HepG2 (cell line): ENCODE measurements around the gene C14orf119. TPM values are rescaled to one million over a fixed set of nuclear protein-coding genes. Genes with fewer than 3 reads are reported as not detected.

Source experiments
- ARNT2 ChIP-seq: sonication (generic); formaldehyde crosslinking; IDR thresholded peaks from 2 replicates; pipeline ENCODE4 v1.8.0; 2022; ENCODE audit warnings: mild to moderate bottlenecking, low read depth, missing genetic modification reagents, moderate library complexity
- CBFB ChIP-seq: sonication (generic); formaldehyde crosslinking; IDR thresholded peaks from 2 replicates; pipeline ENCODE4 v1.4.0; 2020; ENCODE audit warnings: missing genetic modification reagents
- HES4 ChIP-seq: sonication (generic); formaldehyde crosslinking; IDR thresholded peaks from 2 replicates; pipeline ENCODE4 v1.9.0; 2021; ENCODE audit warnings: mild to moderate bottlenecking, missing genetic modification reagents, borderline replicate concordance
- KDM2A ChIP-seq: sonication (generic); formaldehyde crosslinking; IDR thresholded peaks from 2 replicates; pipeline ENCODE4 v1.4.0; 2020; ENCODE audit warnings: low read depth, missing genetic modification reagents, borderline replicate concordance
- MED13 ChIP-seq: sonication (generic); formaldehyde crosslinking; IDR thresholded peaks from 2 replicates; pipeline ENCODE4 v1.5.0; 2020; ENCODE audit warnings: missing genetic modification reagents
- MEIS1 ChIP-seq: sonication (generic); formaldehyde crosslinking; IDR thresholded peaks from 2 replicates; pipeline ENCODE4 v1.9.0; 2021; ENCODE audit warnings: mild to moderate bottlenecking, missing genetic modification reagents, moderate library complexity, borderline replicate concordance
- MIER2 ChIP-seq: IDR thresholded peaks from 2 replicates; pipeline ENCODE4 v1.6.1; 2016; ENCODE audit warnings: missing biosample characterization, missing genetic modification reagents
- RAD51 ChIP-seq: fragments of 450-650 bp; IDR thresholded peaks from 2 replicates; pipeline ENCODE4 v1.6.1; 2016; ENCODE audit warnings: borderline replicate concordance
- SRSF1 ChIP-seq: fragments of 200-400 bp; formaldehyde crosslinking; optimal IDR thresholded peaks from 2 replicates; pipeline ENCODE3; 2017; ENCODE audit warnings: mild to moderate bottlenecking, low read depth, low read length, moderate library complexity
- TSC22D2 ChIP-seq: sonication (generic); formaldehyde crosslinking; IDR thresholded peaks from 2 replicates; pipeline ENCODE4 v1.5.1; 2020; ENCODE audit warnings: missing genetic modification reagents, mild to moderate bottlenecking, borderline replicate concordance
- ZC3H13 ChIP-seq: sonication (generic); formaldehyde crosslinking; IDR thresholded peaks from 2 replicates; pipeline ENCODE4 v1.8.1; 2023; ENCODE audit warnings: mild to moderate bottlenecking, missing genetic modification reagents, moderate library complexity
- ZNF253 ChIP-seq: sonication (generic); formaldehyde crosslinking; IDR thresholded peaks from 2 replicates; pipeline ENCODE4 v1.8.0; 2022; ENCODE audit warnings: mild to moderate bottlenecking, missing genetic modification reagents, borderline replicate concordance
- ZNF33B ChIP-seq: sonication (generic); formaldehyde crosslinking; IDR thresholded peaks from 2 replicates; pipeline ENCODE4 v1.5.1; 2020; ENCODE audit warnings: mild to moderate bottlenecking, missing genetic modification reagents
- ZNF350 ChIP-seq: sonication (generic); formaldehyde crosslinking; IDR thresholded peaks from 2 replicates; pipeline ENCODE4 v1.4.0; 2020; ENCODE audit warnings: mild to moderate bottlenecking, low read depth, missing genetic modification reagents, borderline replicate concordance
- ZNF557 ChIP-seq: sonication (generic); formaldehyde crosslinking; IDR thresholded peaks from 2 replicates; pipeline ENCODE4 v1.4.0; 2020; ENCODE audit warnings: missing genetic modification reagents
- ZNF672 ChIP-seq: sonication (generic); formaldehyde crosslinking; IDR thresholded peaks from 2 replicates; pipeline ENCODE4 v1.8.1; 2022; ENCODE audit warnings: missing genetic modification reagents
- ZNF773 ChIP-seq: sonication (generic); formaldehyde crosslinking; IDR thresholded peaks from 2 replicates; pipeline ENCODE4 v1.4.0; 2020; ENCODE audit warnings: missing genetic modification reagents, borderline replicate concordance
- ZNF781 ChIP-seq: sonication (generic); formaldehyde crosslinking; IDR thresholded peaks from 2 replicates; pipeline ENCODE4 v1.5.1; 2020; ENCODE audit warnings: borderline replicate concordance, mild to moderate bottlenecking, missing genetic modification reagents; ENCODE audit errors: not compliant biosample characterization
- ZNF879 ChIP-seq: sonication (generic); formaldehyde crosslinking; IDR thresholded peaks from 2 replicates; pipeline ENCODE4 v1.8.1; 2023; ENCODE audit warnings: missing genetic modification reagents
- polyA plus RNA-seq, 8 experiments: library from polyadenylated mRNA; depleted of rRNA in 3 of 8; stranded (reverse) in 7 of 8; unstranded in 1 of 8; fragments of >200 nt; fragmentation: Illumina TruSeq in 4 of 8; extraction: Trizol in 4 of 8; gene quantifications; 2 replicates each; pipeline versions ENCODE4 v1.2.1 to v1.2.3, GENCODE V29; 2011 to 2016; ENCODE audit warnings: low read depth in 4 of 8, missing spikeins in 1 of 8, mixed read lengths in 1 of 8; ENCODE audit not compliant: insufficient read depth in 1 of 8
- total RNA-seq, 5 experiments: library from RNA; depleted of rRNA; stranded (reverse); fragments of >200 nt; fragmentation: Illumina TruSeq; extraction: Trizol; gene quantifications; 2 replicates each; pipeline ENCODE4 v1.2.3, GENCODE V29; 2016; ENCODE audit warnings: low read depth in 1 of 5
- TF ChIP-seq, protein P1 (sequence below): fragments of 450-650 bp; IDR thresholded peaks from 2 replicates; pipeline ENCODE4 v1.6.1; 2016
- TF ChIP-seq, protein P2 (sequence below): sonication (generic); formaldehyde crosslinking; IDR thresholded peaks from 2 replicates; pipeline ENCODE4 v1.4.0; 2020; ENCODE audit warnings: missing genetic modification reagents
- TF ChIP-seq, protein P3 (sequence below): sonication (generic); formaldehyde crosslinking; IDR thresholded peaks from 2 replicates; pipeline ENCODE4 v1.4.0; 2020; ENCODE audit warnings: missing genetic modification reagents, borderline replicate concordance
- TF ChIP-seq, protein P4 (sequence below): IDR thresholded peaks from 2 replicates; pipeline ENCODE4 v1.6.1; 2012; ENCODE audit warnings: low read depth, low read length, improper control_type of control experiment

The C14orf119 gene
- total and polyA plus RNA-seq, 2 of the 13 experiments (the other 11 are each of a cell fraction or from before 2014, with no cell fraction given) = 117 to 206 TPM

DNA sequence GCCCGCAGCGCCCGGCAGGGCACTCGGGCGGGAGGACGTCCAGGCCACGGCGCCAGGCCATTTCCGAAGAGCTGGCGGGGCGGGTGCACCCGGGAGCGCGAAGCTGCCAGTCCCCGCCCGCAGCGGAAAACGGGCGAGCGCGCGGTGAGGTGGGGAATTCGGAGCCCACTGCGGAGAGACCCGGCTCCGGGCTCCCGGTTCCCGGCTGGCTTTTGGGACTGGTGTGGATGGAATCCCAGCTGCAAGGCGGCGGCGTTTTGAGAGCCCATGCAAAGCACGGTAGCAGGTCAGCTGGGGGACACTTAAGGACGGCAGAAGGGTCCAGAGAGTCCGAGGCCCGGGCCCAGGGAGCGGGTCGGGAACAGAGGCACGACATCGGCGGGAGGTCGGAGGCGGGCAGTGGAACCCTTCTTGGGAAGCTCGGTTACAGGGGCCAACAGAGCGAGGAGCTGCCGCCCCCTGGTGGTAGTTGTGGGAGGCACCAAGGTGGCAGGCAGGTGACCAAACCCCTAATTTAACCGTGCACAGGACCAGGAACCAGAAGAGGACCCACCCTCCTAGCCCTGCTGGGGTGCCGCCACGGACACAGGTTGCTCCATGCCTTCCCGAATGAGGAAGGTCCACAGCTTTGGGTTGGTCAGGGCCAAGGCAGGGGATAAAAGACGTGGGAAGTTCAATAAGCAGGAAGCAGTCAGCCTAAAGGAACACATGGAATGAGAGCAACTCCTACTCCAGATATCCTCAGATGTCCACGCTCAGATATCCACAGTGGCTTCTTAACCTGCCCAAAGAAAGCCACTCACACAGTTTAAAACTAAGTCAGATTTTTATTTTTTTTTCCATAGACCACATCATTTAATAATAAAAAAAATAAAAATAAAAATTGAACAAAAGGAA lies 37.3 kb upstream of the C14orf119 start (continued):
- TF ChIP-seq, protein P1, sequence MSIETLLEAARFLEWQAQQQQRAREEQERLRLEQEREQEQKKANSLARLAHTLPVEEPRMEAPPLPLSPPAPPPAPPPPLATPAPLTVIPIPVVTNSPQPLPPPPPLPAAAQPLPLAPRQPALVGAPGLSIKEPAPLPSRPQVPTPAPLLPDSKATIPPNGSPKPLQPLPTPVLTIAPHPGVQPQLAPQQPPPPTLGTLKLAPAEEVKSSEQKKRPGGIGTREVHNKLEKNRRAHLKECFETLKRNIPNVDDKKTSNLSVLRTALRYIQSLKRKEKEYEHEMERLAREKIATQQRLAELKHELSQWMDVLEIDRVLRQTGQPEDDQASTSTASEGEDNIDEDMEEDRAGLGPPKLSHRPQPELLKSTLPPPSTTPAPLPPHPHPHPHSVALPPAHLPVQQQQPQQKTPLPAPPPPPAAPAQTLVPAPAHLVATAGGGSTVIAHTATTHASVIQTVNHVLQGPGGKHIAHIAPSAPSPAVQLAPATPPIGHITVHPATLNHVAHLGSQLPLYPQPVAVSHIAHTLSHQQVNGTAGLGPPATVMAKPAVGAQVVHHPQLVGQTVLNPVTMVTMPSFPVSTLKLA = no peak
- TF ChIP-seq MIER2 (CRISPR knock-in tag) = peak; percentile 50
- peak; percentile 88 for TF ChIP-seq ZNF879 (CRISPR knock-in tag)
- TF ChIP-seq, protein P2, sequence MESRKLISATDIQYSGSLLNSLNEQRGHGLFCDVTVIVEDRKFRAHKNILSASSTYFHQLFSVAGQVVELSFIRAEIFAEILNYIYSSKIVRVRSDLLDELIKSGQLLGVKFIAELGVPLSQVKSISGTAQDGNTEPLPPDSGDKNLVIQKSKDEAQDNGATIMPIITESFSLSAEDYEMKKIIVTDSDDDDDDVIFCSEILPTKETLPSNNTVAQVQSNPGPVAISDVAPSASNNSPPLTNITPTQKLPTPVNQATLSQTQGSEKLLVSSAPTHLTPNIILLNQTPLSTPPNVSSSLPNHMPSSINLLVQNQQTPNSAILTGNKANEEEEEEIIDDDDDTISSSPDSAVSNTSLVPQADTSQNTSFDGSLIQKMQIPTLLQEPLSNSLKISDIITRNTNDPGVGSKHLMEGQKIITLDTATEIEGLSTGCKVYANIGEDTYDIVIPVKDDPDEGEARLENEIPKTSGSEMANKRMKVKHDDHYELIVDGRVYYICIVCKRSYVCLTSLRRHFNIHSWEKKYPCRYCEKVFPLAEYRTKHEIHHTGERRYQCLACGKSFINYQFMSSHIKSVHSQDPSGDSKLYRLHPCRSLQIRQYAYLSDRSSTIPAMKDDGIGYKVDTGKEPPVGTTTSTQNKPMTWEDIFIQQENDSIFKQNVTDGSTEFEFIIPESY (CRISPR knock-in tag) = peak; percentile 76
- peak; percentile 24; the same call in 1 of the 2 replicates for TF ChIP-seq HES4 (CRISPR knock-in tag)
- peak; percentile 100 for TF ChIP-seq KDM2A (CRISPR knock-in tag)
- peak; percentile 29; the same call in 1 of the 2 replicates for TF ChIP-seq ZNF672 (CRISPR knock-in tag)
- TF ChIP-seq ARNT2 = peak; percentile 95
- peak; percentile 91 for TF ChIP-seq MEIS1 (CRISPR knock-in tag)
- TF ChIP-seq ZNF773 (CRISPR knock-in tag) = 0 out of 2 replicates have a peak, but pooled peaks have one; percentile 9
- peak; percentile 91; the same call in 1 of the 2 replicates for TF ChIP-seq ZNF253
- TF ChIP-seq ZNF33B (CRISPR knock-in tag) = no peak
- peak; percentile 89 for TF ChIP-seq SRSF1
- TF ChIP-seq ZNF781 (CRISPR knock-in tag) = peak; percentile 84
- TF ChIP-seq ZNF350 = peak; percentile 97
- TF ChIP-seq ZNF557 (CRISPR knock-in tag) = no peak; the same call in 1 of the 2 replicates
- peak; percentile 65; the same call in 1 of the 2 replicates for TF ChIP-seq MED13 (CRISPR knock-in tag)
- TF ChIP-seq, protein P3, sequence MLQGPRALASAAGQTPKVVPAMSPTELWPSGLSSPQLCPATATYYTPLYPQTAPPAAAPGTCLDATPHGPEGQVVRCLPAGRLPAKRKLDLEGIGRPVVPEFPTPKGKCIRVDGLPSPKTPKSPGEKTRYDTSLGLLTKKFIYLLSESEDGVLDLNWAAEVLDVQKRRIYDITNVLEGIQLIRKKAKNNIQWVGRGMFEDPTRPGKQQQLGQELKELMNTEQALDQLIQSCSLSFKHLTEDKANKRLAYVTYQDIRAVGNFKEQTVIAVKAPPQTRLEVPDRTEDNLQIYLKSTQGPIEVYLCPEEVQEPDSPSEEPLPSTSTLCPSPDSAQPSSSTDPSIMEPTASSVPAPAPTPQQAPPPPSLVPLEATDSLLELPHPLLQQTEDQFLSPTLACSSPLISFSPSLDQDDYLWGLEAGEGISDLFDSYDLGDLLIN (CRISPR knock-in tag) = 0 out of 2 replicates have a peak, but pooled peaks have one; percentile 23
- TF ChIP-seq TSC22D2 (CRISPR knock-in tag) = peak; percentile 93; the same call in 1 of the 2 replicates
- no peak for TF ChIP-seq RAD51
- TF ChIP-seq, protein P4, sequence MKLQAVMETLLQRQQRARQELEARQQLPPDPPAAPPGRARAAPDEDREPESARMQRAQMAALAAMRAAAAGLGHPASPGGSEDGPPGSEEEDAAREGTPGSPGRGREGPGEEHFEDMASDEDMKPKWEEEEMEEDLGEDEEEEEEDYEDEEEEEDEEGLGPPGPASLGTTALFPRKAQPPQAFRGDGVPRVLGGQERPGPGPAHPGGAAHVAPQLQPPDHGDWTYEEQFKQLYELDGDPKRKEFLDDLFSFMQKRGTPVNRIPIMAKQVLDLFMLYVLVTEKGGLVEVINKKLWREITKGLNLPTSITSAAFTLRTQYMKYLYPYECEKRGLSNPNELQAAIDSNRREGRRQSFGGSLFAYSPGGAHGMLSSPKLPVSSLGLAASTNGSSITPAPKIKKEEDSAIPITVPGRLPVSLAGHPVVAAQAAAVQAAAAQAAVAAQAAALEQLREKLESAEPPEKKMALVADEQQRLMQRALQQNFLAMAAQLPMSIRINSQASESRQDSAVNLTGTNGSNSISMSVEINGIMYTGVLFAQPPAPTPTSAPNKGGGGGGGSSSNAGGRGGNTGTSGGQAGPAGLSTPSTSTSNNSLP = no peak
- peak; percentile 67; the same call in 1 of the 2 replicates for TF ChIP-seq CBFB (CRISPR knock-in tag)
- TF ChIP-seq ZC3H13 = peak; percentile 98
